ENCODE data around the gene ARHGAP8. TPM values are rescaled to one million over a fixed set of nuclear protein-coding genes. Genes with fewer than 3 reads are reported as not detected.

Gene ARHGAP8
- polyA plus RNA-seq, 3 donors, result 31.4 to 51.0 (median 37.3) TPM

DNA sequence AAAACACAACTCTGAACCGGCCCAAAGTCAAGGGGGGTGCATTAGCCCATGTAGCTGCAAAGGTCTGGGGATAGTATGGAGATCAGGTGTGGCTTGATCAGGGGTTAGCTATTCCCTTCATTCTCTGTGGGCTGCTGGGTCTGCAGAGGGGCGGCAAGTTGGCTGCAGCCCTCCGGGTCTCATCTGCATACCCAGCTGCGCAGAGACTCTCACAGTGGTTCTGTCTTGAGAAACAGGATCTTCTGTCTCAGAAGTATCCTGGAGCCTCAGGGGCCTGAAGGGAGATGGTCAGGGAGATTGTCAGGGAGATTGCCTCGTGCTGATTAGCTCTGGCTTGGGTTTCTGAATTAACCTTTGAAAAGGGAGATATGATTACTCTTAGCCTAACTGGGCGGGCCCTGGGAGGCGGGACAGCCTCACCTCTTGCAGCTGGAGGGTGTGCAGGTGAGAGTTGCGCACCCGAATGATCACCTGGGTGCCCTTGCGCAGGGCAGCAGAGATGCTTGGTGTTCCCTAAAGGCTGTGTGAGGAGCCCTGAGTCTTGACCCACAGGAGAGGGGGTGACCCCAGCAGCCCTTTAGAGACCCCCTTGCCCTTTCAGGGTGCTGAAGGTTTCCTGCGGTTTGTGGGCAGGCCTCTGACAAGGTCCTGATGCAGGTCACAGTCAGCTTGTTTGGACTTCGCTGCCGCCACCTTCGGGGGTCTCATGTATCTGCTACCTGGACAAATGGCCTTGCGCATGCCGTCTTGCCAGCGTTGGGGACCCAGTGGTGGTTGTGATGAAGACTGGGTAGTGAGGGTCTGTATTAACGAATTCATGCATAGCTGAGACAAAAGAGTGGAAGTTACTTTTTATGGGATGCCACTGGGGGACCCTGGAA lies 7.3 kb downstream of the ARHGAP8 start:
- no peak for DNase-seq

DNA sequence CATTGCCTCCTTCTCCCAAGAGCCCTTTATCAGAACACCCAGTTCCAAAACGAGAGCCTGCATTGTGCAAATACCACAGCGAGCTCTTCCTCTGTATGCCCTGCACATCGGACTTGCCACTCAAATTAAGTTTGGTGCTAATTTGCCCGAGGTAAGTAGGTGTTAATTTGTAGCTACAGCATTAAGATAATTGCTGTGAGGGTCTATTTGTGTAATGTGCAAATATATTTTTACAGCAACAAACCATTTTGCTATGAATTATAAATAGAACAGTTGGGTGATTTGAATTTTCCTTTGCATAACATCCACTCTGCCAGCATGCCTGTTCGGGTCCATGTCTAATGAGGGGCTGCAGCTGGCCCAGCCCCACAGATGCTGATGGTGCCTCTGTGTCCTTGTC lies 8.1 kb downstream of the ARHGAP8 start:
- DNase-seq, result no peak

DNA sequence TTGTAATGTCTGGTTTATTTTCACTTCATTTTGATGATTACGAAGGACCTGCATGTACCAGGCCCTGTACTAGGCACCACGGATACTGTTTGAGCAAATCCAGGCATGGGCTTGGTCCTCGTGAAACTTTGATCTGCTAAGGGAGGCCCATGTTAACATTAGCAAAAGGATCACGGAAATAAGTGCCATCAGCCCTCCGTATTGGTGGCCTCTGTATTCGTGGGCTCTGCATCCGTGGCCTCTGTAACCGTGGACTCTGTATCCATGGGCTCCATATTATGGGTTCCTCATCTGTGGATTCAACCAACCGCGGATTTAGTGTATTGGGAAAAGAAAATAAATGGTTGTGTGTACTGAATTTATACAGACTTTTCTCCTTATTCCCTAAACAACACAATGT lies 8.7 kb downstream of the ARHGAP8 start:
- DNase-seq, result no peak

DNA sequence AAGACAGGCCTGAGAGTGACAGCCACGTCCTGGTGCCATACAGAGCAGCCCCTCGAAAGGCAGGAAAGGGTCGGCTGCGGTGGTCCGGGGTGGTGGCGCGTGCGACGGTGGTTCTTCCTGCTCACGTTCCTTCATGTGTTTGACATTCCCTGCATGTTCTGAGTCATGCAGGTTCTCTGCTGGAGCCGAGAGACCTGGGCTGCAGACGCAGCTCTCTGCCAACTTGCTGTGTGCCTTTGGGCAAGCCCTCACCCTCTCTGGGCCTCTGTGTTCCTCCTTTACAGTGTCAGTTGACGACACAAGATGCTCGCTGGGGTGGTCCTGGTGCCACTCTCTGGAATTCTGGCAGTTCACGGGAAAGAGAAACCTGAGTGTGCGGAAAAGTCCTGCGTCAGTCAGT lies 12.0 kb downstream of the ARHGAP8 start:
- no peak for DNase-seq

DNA sequence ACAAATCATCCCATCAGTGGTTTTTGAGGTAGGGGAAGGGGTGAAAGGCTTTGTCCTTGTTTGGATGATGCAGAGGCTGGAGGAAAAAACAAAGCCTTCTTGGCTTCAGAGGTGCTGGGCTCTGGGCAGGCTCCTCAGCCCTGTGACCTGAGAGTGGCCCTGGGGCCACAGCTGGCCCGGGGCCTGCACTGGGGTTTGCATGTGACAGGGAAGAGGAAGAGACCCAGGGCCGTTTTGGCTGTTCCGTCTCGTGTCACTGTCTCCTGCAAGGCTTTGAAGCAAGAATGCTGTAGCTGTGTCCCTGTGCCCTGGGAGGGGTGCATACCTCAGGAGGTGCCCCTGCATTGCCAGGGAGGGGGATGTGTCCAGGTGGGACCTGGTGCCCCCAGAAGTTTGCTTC lies 12.6 kb downstream of the ARHGAP8 start:
- no peak for DNase-seq

DNA sequence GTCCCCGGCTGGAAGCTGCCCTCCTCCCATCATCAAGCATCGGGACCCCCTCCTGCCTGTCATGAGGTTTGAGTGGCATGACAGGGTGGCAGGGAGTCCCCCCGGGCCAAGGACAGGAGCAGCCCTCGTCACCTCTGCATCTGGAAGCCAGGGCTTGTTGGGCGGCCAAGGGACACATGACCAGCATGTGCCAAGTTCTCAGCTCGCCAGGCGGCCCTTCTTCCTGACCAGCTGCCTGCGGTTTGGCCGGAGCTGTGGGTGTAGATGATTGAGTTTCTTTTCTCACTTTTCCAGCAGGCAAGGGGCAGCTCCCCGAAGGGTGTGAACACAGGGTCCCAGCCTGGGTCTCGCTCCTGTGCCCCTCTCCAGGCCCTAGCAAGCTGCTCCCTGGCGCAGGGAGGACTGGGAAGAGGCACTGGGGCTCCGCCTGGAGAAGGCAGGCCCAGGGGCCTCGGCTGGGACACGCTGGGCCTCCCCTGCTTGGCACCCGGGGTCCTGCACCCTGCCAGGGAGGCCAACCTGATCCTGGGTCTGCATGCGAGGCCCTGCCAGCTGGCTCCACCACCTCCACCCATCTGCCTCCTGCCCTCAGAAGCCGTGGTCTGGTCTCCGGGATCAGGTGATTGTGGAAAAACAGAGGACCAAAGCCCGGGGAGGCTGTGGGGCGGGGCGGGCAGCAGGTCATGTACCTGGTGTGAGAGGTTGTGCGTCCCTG lies 13.4 kb downstream of the ARHGAP8 start:
- no peak for DNase-seq

DNA sequence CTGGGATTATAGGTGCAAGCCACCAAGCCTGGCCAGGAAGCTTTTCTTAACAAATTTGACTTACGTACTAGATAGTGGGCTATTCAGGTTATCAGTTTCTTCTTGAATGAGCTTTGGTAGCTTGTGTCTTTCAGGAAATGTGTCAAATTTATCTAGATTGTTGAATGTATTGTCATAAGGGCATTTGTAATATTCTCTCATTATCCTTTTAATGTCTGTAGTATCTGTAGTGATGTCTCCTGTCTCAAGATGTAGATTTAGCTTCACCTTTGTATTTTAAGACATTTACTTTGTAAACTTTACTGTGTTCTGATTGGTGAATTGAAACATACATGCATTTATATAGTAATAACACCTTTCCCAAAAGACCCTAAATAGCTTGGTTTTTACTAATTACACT lies 20.7 kb downstream of the ARHGAP8 start:
- no peak for DNase-seq

DNA sequence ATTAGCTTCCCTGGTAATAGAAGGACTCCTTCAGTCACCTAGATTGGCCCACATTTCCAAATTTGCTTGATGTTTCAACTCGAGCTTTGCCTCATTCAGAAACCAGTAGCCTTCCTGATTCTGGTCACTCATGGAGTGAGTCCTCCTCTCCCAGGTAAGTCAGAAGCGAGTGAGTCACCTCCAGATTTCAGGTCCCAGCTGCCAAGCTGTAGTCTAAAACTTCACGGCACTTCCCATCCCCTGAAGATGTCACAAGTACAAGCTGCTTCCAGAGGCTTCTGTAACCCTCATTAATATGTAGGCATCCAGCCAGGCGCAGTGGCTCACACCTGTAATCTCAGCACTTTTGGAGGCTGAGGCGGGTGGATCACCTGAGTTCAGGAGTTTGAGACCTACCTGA lies 23.5 kb downstream of the ARHGAP8 start:
- DNase-seq, result no peak

DNA sequence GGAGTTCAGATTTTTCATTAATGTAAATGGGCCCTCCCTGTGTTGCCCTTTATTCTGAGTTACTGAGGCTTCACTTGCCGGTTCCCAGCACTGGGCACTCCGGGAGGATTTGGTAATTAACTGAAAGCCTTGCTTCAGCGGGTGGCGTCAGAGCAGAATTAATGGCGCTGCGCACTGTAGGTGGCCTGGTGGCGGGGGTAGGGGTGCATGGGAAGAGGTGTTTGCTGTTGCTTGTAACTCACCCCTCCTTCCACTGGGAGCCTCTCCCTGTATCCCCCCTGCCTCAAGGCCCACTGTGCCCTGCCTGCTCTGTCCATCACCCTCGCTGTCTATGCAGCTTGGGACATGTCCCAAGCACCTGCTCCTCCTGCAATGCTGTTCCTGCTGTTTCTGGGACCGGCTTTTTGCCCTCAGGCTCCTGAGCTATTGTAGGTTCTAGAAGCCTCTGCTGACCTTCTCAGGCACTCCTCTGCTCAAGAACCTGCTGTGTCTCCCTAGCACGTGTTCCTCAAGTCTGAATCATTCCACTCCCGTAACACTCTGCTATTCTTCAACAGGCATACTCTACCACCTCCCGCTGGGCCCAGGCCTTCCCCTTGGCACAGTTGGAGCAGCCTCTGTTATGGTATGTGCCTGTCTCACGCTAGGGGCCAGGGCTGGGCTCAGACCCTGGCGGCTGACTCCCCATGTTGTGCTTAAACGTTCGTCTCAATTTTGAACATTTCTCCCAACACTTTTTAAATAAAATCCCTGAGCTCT lies 24.4 kb downstream of the ARHGAP8 start:
- DNase-seq, result no peak

DNA sequence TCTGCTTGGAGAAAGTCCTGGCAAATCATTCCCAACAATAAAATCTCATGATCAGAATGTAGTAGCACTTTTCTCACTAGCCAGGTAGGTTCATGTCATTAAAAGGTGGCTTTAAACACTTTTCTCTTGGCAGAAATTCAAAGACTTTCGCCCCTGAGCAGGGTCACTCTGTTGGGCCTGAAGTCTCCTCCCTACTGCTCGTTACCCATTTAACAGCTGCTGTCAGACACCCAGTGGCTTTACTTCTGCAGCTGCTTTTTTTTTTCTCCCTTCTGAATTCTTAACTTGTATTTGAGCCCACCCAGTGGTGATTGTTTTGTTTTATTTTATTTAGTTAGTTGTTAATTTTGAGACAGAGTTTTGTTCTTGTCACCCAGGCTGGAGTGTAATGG lies 25.0 kb downstream of the ARHGAP8 start:
- no peak for DNase-seq

DNA sequence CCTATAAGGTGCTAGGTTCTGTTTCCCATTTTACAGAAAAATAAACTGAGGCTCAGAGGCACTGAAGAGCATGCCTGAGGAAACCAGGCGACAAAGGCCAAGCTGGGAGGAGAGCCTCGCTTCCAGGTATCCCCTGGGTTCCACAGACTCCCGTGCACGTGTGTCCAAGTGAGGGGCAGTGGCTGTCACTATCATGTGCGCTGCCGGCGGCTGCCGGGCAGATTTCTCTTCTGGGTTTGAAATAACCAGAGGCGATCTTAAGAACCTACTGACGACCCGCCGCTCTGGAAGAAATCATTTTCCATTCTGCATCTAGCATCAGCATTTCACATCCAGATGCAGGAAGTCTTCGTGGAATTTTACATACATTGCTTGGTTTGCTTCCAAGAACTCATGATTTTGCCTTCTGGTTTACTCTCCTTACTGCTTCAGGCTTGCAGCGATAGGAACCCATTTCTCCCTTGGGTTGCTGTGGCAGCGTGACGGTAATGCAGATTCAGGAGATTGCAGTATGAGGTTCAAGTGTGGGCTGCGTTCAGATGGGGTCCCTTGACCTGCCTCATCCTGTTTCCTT lies 28.6 kb downstream of the ARHGAP8 start:
- no peak for DNase-seq

DNA sequence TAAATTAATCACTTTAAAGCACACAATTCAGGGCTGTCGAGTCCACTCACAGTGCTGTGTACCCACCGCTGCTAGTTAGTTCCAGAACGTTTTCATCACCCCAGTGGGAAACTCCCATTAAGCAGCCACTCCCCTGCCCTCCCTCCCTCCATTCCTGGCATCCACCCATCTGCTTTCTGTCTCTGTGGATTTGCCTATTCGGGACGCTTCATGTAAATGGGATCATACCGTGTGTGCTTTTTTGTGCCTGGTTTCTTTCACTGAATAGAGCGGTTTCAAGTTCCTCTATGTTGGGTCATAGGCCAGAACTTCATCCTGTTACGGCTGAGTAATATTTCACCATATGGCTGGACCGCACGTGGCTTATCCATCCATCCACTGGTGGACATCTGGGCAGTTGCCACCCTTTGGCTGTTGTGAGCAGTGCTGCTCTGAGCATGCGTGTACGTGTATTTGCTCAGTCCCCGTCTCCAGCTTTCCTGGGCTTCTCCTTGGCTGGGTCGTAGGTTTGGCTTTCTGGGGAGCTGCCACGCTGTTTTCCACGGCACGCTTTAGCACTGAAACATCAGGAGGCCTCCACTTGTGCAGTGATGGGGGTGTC lies 30.1 kb downstream of the ARHGAP8 start:
- no peak for DNase-seq

DNA sequence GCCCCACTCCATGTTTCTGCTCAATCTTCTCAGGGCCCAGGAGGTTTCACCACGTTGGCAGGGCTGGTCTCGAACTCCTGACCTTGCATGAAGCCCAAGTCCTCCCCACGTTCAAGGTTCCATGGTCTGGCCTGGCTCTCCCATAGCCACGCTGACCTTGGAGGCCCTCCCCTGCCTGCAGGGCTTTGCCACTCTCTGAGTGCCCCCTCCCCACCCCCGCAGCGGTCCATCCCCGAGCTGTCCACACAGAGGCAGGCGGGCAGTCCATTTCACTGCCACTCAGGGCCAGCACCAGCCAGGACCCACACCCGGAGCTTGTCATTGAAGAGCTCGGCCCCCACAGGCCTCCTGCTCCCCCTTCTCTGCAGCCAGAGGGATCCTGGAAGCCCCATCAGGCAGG lies 30.7 kb downstream of the ARHGAP8 start:
- no peak for DNase-seq

DNA sequence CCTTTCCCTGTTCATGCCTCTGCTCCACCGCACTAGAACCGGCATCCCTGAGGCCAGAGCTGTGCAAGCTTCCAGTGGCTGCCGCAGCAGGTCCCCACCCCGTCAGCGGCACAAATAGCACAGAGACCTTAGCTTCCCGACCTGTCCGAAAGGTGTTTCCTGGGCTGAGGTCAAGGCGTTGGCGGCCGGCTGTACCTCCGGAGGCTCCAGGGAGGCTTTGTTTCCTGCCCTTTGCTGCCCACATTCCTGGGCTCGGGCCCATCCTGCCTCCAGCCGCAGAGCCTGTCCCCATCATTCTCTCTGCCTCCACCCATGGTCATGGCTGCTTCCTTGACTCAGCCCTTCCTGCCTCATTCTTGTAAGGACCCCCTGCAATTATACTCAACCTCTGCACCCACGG lies 31.2 kb downstream of the ARHGAP8 start:
- DNase-seq, result no peak

DNA sequence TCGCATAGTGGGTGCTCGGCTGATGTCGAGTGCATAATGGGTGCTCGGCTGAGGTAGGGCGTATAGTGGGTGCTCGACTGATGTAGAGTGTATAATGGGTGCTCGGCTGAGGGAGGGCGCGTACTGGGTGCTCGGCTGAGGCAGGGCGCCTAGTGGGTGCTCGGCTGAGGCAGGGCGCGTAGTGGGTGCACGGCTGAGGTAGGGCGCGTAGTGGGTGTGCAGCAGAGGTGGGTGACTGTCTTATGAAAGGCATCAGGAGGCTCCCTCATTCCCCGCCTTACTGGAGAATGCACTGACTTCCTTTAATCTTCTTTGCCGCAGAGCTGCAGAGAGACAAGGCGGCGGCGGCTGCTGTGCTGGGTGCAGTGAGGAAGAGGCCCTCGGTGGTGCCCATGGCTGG lies 33.8 kb downstream of the ARHGAP8 start:
- DNase-seq, result no peak

DNA sequence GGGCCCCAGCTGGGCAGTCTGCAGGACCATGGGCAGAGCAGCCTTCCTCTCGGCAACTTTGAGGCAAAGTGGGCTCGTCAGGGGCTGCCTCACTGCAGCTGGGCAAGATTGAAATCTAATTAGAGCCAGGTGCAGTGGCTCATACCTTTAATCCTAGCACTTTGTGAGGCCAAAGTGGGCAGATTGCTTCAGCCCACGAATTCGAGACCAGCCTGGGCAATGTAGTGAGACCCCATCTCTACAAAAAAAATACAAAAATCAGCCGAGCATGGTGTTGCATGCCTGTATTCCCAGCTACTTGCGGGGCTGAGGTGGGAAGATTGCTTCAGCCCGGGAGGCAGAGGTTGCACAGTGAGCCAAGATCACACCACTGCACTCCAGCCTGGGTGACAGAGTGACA lies 34.2 kb downstream of the ARHGAP8 start:
- DNase-seq, result no peak

DNA sequence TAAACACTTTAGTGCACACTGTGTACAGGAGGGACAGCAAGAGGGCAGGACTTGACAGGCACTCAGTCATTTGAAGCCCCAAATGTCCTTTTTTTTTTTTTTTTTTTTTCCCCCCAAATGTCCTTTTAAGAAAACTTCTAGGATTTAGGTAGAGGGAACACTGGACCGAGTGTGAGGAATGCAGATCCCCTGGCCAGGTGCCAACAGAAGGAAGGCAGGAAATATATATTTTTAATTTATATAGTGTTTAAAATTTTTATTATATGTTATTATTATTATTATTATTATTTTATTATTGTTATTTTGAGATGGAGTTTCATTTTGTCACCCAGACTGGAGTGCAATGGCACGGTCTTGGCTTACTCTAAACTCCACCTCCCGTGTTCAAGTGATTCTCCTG lies 35.5 kb downstream of the ARHGAP8 start:
- no peak for DNase-seq

DNA sequence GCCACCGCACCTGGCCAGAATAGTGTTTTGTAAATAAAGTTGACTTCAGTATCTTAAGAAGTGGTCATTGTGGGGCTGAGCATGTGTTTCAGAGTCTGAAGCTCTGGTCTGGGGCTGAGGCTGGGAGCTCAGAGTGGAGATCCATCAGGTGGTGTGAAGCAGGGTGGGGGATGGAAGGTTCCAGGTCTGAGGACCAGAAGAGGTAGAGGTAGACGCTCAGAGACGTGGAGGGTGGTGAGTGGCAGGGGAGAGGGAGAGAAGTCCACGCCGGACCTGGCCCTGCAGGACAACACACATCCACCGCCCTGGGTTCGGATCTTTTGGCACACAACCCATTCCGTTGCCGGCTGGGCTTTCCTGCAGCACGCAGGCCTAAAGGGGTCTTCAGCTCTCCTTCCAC lies 40.7 kb downstream of the ARHGAP8 start:
- no peak for DNase-seq

DNA sequence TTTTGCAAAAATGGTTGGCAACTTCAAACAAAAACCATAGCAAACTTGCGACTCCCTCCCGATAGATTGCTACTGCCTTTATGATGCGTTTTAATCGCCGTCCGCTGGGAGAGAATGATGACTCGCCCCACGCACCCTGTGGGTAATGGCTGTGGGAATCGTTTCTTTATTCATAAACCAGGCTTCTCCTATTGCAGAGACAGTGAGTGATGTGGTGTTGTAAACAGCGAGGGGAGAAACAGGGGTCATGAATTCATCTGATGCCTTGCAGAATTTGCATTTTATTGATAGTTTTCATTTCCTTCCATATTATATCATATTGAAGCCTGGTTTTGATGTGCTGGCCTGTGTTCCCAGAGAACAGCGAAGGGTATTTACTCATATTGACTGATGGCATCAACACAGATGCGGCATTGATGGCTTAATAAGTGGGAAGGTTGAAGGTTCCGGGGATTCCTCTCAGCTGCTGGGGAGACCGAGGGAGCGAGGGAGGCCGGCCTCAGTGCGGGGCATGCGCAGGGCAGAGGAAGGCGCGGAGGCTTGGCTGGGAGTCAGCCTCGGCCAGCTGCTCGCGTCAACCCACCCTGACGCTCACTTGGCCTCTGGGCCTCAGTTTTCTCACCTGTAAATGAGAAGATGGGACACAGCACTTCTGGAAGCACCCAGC lies 41.3 kb downstream of the ARHGAP8 start:
- DNase-seq, result no peak

DNA sequence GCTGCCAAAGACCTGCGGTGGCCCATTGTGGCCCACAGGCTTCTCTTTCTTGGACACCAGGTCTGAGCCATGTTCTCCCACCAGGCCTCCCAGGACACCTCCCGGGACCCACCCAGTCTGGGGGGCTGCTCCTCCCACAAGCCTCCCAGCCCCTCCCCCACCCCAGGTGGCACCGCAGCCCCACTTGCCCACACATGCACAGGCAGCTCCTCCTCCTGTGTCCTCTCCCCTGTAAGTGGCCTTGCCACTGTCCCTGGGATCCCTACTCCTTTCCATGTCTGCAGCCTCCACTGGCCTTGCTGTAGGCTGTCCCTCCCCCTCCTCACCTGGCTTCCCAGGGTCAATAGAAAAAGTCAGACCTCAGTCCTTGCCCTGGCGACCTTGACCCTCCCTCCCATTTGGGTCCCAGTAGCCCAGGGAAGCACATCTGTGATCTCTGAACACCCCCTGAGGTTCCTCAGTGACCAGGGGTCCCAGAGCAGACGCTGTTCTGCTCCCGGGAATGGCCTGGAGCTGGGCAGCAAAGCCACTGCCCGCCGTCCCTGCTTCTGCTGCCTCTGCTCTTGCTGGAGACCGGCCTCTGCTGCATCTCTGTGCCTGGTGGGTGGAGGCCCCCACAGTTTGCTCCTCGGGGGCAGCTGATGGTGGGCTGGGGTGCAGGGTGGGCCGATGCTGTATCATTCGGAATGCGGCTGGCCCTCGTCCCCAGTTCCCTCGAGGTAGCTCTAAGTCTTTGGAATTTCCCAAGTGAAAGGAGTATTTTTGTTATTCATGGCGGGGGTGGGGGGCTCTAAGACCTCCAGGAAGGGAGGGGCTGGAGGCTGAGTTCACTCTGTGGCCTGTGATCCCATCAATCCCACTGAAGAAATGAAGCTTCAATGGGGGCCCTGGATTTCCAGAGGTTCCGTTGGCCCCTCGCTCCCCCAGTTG lies 43.6 kb downstream of the ARHGAP8 start:
- DNase-seq, result no peak

All from renal pelvis (tissue), 4 donors.